ENCODE measurements around the gene SLC26A2.

DNA sequence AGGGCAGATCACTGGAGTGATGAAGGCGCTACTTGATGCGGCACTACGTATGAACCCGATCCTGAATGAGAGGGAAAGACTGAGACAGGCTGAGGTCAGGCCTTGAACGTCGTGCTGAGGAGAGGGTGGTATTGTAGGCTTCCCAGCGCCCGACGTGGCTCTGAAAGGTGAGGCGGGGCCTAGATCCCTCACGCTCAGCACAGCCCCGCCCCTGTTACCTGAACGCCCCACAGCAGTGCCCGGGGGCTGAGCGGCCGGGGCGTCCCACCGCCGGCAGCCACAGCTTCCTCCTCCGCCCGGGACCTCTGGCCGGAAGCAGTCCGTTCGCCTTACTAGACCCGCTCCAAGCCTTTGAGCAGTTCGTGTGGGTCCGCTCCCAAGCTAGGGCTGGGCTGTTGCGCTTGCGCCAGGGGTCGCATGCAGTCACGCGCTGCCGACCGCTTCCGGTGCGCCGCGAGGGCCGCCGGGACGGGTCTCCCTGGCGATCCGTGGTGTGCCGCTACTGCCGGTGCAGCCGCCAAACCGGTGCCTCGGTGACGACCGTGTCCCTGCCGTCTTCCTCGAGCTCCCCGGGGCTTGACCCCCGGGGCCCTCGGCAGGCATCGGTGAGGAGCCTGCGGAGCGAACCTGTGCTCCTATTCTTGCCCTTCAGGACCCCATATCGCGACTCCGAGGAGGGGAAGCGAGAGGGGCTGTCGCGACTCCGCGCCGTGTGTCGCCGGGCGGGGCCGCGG, 39.9 kb downstream of the SLC26A2 start, which contains the start of the genes HMGXB3 and TIGD6:
- TF ChIP-seq CTCF (conservative IDR thresholded peaks at IDR 0.05; ENCODE audit: low read length) (no peak), EZH2phosphoT487 (IDR thresholded peaks at IDR 0.05; ENCODE audit: borderline replicate concordance, low read depth, low read length) (no peak)
